GM21825 (cell line): ENCODE results near the gene PCIF1.
"Not testable (repeated sequence)": the region's sequence is repeated elsewhere in the genome, so short reads cannot be mapped to it uniquely, and the experiment has no call there.

Experiments
- ATAC-seq: cut with Tn5 transposase; IDR thresholded peaks from one replicate; pipeline ENCODE4 v1.9.1; 2021; ENCODE audit warnings: mild to moderate bottlenecking, moderate library complexity; ENCODE audit not compliant: unreplicated experiment

The PCIF1 gene

GRCh38 chr20:45934586-45935415, at the start of gene PCIF1:
Gene PCIF1 (plus strand): TSS chr20:45934683. CDS start chr20:45939000, 4,317 bp downstream.
- ATAC-seq: peak; percentile 65

DNA sequence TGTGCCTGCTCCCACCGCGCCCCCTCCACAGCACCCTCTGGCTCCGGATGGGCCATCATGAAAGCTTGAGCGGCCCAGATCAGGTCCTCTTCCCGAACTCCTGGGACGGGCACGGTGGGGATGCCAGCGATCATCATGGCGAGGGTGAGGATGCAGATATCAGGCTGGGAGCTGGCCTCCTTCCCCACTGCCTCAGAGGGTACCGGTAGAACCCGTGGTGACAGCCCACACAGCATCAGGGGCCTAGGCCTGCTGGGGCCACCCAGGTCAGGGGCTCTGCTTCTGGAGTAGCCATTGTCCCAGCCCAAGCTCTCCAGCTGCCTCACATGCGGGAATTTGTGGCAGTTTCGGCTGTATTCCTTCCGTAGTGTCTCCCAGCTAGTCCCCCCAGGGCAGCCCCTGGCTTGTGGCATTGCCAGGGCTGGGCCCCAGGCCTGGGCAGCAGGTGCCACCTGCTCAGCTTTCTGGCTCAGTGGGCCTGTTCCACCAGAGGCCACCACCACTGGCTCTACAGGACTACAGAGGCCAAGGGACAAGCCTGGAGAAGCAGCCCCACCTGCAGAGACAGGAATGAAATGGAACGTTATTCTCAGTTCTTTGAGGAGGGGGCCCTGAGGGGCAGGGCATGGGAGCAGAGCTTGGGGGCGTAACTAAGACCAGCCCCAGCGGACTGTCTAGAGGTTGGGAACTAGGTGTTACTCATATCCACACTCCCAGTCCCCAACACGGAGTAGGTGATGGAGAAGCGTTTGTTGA, 47.7 kb upstream of the PCIF1 start:
- ATAC-seq: no peak

GRCh38 chr20:45887346-45887715, 47.2 kb upstream of the PCIF1 start, which contains the start of gene SPATA25:
Gene SPATA25 (minus strand): TSS chr20:45887622. CDS start chr20:45887590, 32 bp downstream.
- ATAC-seq: no peak

DNA sequence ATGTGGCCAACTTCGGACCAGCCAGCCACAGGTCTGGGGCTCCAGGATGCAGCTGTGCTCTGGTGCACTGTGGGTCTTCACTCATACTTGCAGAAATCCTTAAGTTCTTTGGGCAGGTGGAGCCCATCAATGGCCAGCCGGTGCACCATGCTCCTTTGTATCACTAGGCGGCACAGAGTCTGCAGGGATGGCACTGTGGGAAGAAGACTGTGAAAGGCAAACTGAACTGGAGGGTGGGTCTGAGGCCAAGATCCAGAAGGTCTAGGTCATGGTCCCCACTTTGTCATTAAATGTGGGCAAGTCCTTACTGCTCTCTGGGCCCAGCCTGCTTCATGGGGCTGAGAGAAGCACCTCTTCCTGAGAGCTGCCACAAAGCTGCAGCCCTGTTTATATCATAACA, 45.8 kb upstream of the PCIF1 start:
- ATAC-seq: no peak

- peak; percentile 16 for ATAC-seq
Measured at GRCh38 chr20:45890077-45890984, 44.2 kb upstream of the PCIF1 start.

GRCh38 chr20:45890985-45891983, 43.2 kb upstream of the PCIF1 start, which contains the start of the genes CTSA and NEURL2:
Gene CTSA (plus strand): TSS chr20:45891335. CDS start chr20:45891569, 234 bp downstream.
Gene NEURL2 (minus strand): TSS chr20:45891208. CDS start chr20:45890991, 217 bp downstream.
- peak; percentile 59 for ATAC-seq

DNA sequence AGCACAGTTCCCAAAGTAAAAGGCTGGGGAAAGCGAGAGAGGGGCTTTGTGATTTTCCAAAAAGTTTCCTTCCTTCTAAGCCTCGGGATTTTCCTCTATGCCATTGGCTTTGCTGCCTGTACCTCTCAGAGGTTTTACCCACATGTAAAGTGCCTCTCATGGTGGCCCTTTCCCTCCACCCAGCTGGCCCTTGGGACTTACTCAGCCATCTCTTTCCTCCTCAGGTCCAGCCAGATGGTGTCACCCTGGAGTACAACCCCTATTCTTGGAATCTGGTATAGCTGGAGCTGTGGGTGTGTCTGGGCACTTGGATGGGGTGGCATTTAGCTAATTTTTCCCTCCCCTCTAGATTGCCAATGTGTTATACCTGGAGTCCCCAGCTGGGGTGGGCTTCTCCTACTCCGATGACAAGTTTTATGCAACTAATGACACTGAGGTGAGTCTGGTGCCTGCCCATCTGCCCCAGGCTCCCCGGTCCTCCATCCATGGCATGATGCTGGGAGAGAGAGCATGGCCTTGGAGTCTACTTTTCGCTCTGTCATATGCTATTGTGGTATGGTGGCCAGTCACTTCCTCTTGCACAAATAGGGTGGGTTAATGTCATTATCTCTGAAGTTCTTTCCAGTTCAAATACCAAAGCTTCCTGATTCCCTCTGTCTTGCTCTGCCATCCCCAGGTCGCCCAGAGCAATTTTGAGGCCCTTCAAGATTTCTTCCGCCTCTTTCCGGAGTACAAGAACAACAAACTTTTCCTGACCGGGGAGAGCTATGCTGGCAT, 42.2 kb upstream of the PCIF1 start:
- ATAC-seq: no peak

DNA sequence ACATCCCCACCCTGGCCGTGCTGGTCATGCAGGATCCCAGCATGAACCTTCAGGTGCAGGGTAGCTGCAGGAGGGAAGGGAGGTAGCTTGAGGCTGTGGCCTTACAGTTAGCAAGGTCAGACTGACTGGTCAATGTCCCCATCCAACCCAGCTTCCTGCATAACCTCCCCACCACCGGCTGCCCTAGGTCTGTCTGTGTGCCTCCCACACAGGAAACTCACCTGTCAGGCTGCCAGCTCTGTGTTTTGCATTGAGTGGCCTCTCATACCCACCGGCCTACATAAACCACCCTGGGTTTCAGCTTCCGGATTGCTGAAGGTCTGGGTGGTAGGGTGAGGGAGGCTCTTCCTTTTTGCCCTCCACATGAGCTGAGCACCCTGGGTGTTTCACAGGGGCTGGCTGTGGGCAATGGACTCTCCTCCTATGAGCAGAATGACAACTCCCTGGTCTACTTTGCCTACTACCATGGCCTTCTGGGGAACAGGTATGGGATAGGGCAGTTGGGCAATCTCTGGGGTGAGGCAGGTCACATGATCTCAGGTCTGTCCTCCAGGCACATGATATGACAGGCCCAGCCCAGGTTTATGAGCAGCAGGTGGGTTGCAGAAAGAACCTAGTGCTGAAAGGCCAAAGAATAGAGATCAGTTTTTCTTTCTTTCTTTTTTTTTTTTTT, 41.5 kb upstream of the PCIF1 start:
- ATAC-seq: no peak

GRCh38 chr20:45893831-45894230, 40.7 kb upstream of the PCIF1 start:
- no peak for ATAC-seq

- ATAC-seq: no peak
Measured at GRCh38 chr20:45894797-45895196, 39.7 kb upstream of the PCIF1 start.

DNA sequence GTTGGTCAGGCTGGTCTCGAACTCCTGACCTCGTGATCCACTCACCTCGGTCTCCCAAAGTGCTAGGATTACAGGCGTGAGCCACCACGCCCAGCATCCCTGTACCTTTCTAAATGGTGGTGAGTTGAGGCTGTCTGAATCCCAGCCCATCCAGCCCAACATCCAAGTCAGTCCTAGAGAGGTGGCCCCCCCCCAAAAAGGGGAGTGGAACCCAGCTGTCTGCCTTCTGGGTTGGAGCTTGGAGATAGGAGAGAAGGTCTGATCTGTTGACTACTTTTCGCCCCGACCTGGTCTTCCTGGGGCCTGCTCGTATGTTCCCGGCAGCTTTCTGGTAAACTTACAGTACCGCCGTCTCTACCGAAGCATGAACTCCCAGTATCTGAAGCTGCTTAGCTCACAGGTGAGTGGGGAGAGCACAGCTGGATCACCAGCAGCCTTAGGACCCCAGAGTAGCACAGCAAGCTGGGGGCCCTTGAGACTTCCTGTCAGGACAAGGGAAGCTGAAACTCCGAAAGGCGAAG, 37.8 kb upstream of the PCIF1 start:
- ATAC-seq: no peak

DNA sequence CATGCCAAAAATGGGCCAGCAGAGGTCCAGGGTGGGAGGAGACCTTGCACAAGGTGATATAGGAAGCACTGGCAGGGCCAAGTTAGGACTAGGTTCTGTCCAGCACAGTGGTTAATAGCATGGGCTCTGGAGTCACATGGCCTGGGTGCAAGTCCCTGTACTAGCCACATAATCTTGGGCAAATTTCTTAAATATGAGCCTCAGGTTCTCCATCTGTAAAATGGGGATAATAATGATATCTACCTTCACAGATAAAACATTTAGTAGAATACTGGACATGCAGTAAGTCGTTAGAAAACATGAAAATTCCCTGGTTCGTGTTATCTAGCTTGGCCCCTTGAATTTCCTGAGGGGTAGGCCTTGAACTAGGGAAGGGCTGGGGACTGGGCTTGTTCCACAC, 37.2 kb upstream of the PCIF1 start:
- no peak for ATAC-seq

GRCh38 chr20:45897692-45898091, 36.8 kb upstream of the PCIF1 start:
- ATAC-seq: no peak

- no peak for ATAC-seq
Measured at GRCh38 chr20:45898285-45898684, 36.2 kb upstream of the PCIF1 start.

GRCh38 chr20:45899046-45899835, 35.2 kb upstream of the PCIF1 start:
- ATAC-seq: no peak

DNA sequence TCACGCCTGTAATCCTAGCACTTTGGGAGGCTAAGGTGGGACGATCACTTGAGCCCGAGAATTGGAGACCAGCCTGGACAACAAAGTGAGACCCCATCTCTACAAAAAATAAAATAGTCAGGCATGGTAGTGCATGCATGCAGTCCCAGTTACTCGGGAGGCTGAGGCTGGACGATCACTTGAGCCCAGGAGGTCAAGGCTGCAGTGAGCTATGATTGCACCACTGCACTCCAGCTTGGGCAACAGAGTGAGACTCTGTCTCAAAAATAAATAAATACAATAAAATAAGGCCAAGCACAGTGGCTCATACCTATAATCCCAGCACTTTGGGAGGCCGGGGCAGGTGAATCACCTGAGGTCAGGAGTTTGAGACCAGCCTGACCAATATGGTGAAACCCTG, 33.2 kb upstream of the PCIF1 start:
- ATAC-seq: not testable (repeated sequence)

GRCh38 chr20:45902199-45902701, 32.2 kb upstream of the PCIF1 start:
- no peak for ATAC-seq
